HG03280 (cell line): Measurements from ENCODE around the gene USP25.
"Not testable (repeated sequence)": the region's sequence is repeated elsewhere in the genome, so short reads cannot be mapped to it uniquely, and the experiment has no call there.

Experiments used
- ATAC-seq: cut with Tn5 transposase; IDR thresholded peaks from one replicate; pipeline ENCODE4 v1.9.1; 2021; ENCODE audit warnings: mild to moderate bottlenecking, moderate library complexity; ENCODE audit not compliant: unreplicated experiment

Gene USP25

DNA sequence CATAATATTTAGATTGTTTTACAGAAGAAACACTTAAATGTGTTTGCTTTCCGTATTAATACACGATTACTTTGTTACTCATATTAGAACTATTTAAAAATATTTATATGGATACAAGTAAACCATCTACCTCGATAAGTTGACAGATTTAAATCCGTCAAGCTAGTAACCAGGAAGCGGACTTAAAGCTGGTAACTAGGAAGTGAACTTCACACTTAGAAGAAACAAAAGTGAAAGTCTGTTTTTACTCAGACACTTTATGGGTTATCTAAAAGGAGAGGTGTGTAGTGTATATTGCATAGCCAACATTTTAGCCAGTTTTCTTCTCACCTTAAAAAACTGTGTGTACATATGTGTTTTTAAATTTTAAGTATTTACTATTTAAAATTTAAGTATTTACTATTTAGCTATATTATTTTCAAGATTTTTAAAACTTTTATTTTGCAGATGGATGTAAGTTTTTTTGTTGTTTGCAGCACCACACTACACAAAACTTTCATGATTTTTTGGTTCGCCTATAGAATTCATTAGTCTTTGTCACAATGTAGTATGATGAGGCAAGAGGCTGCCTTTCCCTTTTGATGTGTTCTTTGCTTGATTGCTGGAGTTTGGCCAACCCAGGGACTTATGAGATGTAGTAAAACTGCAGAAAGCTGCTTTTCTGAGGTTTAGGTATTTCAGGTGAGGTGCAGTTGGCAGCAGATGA lies 2.7 kb downstream of the USP25 start:
- ATAC-seq, result peak; percentile 51

GRCh38 chr21:15732996-15733329 lies 3.2 kb downstream of the USP25 start:
- ATAC-seq, result no peak

- no peak for ATAC-seq
These were observed 5.6 kb downstream of the USP25 start for GRCh38 chr21:15735409-15735808.

- ATAC-seq, result not testable (repeated sequence)
These were observed 6.1 kb downstream of the USP25 start for GRCh38 chr21:15735931-15736330.

DNA sequence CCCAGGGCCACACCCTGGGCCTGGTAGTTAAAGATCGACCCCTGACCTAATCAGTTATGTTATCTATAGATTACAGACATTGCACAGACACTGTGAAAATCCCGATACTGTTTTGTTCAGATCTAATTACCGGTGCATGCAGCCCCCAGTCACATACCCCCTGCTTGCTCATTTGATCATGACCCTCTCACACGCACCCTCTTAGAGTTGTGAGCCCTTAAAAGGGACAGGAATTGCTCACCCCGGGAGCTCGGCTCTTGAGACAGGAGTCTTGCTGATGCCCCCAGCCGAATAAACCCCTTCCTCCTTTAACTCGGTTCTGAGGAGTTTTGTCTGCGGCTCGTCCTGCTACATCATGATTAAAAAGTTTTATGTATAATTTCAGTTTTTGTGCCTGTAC lies 9.0 kb downstream of the USP25 start:
- not testable (repeated sequence) for ATAC-seq

- no peak for ATAC-seq
These were observed 10.6 kb downstream of the USP25 start for GRCh38 chr21:15740383-15740782.

GRCh38 chr21:15741510-15741909 lies 11.7 kb downstream of the USP25 start:
- no peak for ATAC-seq

DNA sequence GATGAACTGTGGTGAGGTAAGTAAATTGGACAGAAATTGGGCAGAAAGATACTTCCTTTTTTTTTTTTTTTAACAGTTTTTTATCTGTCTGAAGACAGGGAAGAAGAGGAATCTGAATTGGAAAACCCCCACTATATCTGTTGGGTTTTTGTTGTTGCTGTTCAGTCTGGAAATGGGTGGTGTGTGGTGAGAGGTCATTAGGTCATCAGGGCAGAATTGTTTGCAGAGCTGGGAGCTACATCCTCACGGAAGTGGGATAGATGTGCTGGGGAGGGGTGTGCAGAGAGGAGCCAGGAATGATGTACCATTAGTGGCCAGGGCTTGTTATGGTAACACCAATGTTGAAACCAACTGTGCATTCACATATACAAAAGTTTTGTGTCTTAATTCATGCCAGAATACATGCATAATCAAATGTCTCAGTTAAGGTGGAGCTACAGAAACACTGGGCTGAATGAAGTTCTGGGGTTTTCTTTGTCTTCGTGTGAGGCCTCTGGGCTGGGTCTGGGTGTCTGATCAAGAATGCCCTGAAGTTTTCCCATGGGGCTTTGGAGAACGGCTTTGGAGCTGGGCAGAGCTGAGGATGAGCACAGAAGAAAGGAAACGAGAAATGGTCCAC lies 12.4 kb downstream of the USP25 start:
- no peak for ATAC-seq

GRCh38 chr21:15742694-15743093 lies 12.9 kb downstream of the USP25 start:
- ATAC-seq, result no peak

DNA sequence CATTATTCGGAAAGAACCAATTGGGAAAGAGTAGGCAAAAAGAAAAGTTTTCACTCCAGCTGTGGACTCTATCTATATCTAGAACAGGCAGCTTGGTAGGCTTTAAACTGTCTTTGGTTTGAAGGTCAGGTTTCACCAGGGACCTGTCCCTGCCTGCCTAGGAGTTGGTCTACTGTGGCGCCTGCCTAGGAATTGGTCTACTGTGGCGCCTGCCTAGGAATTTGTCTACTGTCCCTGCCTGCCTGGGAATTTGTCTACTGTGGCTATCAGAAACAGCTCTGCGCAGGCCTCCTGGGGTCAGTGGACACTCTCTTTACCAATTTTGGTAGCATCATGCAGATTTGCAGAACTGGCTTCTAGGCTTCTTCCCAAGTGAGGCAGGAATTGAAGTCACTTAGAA lies 13.8 kb downstream of the USP25 start:
- ATAC-seq, result no peak

DNA sequence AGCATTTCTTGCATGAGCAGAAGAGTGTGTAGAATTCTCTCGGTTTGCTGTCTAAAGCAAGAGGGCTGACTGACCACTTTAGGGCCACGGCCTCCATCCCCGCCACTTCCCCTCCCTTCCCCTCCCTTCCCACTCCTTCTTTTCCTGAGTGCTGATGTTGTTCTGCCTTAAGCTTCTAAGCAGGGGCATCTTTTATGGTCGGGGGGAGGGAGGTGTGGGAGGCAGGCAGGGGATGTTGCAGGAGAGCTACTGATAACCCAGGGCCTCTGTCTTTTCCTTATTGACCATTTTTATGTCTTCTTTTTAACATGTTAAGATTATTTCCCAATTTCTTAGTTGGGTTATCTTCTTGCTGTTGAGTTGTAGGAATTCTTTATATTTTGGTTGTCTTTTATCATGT lies 15.1 kb downstream of the USP25 start:
- no peak for ATAC-seq

GRCh38 chr21:15748586-15748985 lies 18.8 kb downstream of the USP25 start:
- no peak for ATAC-seq

DNA sequence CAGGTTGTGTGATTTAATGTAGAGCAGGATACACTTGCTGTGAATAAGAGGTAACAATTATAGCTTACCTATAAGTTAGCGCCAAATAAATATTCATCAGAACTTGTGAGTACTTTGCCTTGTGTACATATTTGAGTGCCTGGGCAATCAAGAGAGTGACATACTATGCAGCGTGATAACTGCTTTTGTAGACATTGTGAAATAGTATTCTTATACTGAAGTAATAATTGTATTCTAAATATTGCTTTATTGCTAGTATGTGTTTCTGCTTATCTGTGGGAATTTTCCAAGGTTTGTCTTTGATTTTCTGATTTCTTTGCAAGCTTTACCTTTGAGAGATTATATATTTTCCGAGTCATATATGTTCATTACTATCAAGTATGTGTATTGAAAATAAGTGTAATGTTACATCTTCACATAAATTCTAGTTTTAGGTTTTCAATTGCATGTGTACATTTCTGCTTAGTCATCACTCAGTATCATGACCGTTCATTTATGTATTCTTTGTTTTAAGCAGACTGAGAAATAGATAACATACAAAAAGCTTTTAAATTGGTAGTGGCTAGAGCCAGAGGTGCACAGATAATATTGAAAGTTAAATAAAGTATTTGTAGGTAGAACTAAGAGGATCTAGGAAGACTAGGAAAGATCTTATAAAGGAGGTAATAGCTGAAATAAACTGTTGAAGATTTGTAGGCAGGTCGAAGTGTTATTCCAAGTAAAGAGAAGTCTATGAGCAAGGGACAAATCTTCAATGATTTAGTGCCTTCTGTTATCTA lies 19.5 kb downstream of the USP25 start:
- no peak for ATAC-seq

DNA sequence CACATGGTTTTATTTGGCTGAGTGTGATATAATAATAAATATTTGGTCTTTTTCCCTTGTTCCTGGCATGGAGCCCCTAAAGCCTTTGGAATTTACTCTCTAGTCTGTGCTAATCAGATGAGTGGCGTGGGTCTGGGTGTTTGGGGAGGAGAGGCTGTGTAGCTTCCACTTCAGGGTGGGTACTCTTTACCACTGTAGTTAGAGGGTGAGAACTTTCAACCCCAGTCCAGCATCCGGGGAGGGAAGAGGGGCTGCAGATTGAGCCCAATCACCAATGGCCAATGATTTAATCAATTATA lies 20.0 kb downstream of the USP25 start:
- ATAC-seq, result no peak

DNA sequence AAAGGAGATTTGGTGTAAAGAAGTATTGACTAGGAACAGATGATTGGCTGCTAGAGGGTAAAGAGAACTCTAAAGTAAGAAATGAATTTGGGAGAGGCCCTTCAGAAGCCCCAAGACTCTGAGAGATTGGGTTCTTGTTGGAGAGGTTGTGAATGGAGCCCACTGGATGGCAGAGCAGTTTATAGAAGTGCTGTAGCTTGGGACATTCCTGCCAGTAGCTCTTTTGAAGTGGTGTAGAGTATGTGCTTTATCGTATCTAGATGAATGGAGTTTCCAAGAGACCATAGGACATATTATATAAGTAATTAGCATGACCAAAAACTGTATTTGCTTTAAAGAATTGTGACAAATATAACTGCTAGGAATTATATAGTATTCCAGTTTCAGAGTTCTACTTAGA lies 21.3 kb downstream of the USP25 start:
- ATAC-seq, result no peak

DNA sequence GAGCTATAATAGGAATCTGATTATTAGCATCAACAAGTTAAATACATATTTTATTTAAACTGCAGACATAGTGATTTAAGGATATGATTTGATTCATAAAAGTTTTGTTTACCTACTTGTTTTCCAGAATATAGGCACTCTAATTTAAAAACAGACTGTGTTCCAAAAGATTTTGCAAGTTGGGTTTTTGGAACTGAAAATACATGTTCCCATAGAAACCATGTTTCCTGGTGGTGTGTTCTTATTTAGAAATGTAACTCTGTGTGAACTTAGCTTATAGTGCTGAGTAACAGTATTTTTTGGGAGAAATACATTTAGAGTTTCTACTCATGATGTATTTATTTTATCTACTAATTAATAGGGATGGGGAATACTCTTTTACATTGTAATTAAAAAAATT lies 21.8 kb downstream of the USP25 start:
- ATAC-seq, result no peak

DNA sequence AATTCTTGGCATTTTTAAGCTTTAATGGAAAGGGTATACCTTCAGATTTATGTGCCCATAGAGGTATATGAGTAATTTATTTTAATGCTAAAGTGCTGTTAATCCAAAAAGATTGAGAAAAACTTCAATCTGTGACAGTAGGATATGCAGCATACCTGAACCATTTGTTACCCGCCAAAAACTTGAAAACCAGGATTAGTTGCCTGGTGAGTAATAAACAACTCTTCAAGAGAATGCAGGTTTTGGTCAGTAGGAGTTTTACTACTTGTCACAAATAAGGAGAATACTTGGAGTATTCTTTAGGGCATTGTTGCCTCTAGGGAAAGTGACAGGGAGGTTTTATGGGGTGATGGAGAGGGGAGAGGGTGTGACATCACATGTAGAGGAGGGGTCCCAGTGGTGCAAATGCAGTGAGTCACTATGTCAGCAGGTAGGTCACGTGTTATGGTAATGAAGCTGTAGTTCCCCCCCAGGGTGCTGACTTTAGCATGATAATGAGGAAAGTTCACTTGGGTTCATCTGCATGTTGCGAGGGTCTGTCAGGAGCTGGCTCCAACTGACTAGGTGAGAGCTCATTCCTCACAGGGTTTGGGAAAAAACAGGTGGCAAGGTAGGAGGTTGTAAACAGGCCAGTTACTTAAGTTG lies 23.1 kb downstream of the USP25 start:
- ATAC-seq, result no peak

DNA sequence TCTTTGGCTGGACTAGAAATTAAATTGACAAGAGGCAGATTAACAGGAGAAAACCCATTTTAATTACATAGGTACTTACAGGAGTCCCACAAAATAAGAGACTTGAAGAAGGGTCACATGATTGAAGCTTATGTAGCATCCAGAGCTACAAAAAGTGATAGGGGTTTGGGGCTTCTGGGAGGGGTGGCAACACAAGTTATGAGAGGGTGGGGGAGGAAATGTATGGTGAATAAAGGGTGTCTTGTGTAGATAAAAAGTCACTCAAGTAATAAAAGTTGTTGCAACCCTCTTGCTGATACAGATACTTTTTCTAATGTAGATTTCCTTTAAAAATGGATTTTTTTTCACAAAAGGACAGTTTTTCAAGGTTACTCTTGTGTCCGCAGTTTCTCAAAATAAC lies 24.0 kb downstream of the USP25 start:
- no peak for ATAC-seq

GRCh38 chr21:15754640-15755039 lies 24.9 kb downstream of the USP25 start:
- ATAC-seq, result no peak

DNA sequence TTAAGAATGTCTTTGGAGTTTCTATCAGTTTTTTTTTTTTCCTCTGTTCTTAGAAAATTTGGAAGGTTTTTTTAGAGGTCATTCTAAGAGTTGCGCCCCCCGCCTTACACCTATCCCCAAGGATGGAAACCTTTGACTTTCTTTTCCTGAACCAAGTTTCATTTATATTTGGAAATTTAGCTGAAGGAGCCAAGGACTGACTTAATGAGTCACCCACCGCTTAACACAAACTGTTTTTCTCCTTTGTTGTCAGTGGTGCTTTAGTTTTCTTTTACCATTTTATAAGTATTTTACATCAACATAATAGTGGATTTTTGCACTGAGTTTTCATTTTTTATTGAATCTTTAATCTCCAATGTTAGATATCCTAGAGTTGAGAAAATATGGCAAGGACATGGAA lies 25.3 kb downstream of the USP25 start:
- no peak for ATAC-seq

GRCh38 chr21:15759469-15759868 lies 29.7 kb downstream of the USP25 start:
- ATAC-seq, result no peak

DNA sequence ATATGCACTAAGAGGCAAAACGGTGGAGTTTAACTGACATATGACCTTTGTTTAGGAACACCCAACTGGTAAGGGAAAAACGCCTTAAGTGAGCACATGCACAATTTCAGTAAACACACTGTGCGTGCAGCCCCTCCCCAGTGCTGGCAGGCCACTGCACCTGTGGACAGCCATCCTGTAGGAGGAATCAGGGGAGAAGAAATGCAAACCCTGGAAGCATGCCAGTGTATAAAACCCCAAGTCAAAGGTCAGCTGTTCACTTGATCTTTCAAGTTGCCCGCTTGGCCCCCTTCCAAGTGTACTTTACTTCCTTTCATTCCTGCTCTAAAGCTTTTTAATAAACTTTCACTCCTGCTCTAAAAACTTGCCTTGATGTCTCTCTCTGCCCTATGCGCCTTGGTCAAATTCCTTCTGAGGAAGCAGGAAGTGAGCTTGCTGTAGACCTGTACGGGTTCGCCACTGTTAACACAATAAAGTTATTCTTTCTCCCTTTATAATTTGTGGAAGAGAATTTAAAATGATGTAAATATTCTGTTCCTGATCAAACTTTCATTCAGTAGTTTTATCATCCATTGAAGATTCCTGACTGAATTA lies 31.8 kb downstream of the USP25 start:
- no peak for ATAC-seq
